ENCODE measurements around the gene ANKRD10. TPM values are rescaled to one million over a fixed set of nuclear protein-coding genes. Genes with fewer than 3 reads are reported as not detected.

ANKRD10 gene
- total RNA-seq, 4 donors from 2014 or later = 128 to 268 (median 235) TPM

DNA sequence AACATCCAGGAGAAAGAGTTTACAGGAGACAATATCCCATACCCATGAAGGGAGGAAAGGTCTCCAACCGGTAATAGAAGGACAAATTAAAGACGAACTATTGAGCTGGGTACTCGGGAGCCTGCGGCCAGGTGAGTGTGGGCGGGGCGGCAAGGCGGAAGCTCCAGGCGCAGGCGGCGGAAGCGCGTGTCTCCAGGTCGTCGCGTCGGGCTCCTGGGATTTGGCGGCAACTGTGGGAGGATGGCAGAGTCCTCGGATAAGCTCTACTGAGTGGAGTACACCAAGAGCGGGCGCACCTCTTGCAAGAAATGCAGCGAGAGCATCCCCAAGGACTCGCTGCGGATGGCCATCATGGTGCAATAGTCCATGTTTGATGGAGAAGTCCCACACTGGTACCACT lies 21.6 kb upstream of the ANKRD10 start:
- no peak for TF ChIP-seq POLR2A (IDR thresholded peaks at IDR 0.05)
- TF ChIP-seq, protein P1, sequence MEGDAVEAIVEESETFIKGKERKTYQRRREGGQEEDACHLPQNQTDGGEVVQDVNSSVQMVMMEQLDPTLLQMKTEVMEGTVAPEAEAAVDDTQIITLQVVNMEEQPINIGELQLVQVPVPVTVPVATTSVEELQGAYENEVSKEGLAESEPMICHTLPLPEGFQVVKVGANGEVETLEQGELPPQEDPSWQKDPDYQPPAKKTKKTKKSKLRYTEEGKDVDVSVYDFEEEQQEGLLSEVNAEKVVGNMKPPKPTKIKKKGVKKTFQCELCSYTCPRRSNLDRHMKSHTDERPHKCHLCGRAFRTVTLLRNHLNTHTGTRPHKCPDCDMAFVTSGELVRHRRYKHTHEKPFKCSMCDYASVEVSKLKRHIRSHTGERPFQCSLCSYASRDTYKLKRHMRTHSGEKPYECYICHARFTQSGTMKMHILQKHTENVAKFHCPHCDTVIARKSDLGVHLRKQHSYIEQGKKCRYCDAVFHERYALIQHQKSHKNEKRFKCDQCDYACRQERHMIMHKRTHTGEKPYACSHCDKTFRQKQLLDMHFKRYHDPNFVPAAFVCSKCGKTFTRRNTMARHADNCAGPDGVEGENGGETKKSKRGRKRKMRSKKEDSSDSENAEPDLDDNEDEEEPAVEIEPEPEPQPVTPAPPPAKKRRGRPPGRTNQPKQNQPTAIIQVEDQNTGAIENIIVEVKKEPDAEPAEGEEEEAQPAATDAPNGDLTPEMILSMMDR (IDR thresholded peaks at IDR 0.05) = no peak
- Histone ChIP-seq H3K27ac (no peak overlapping the region), H3K9me3 (peaks cover 0 to 15% of the 10 kb centered on the region in 2 donors), H3K36me3 (no peaks in the 10 kb centered on the region), H3K4me3 (no peak overlapping the region), H3K4me1 (no peaks in the 10 kb centered on the region), H3K27me3 (no peaks in the 10 kb centered on the region)
- DNase-seq = no peak
- intact Hi-C loops (cut with DNase I; ENCODE audit: low total_unique reads) = no loop called here

GRCh38 chr13:110932588-110932987 lies 17.7 kb upstream of the ANKRD10 start:
- Histone ChIP-seq H3K4me3 (no peak overlapping the region), H3K27me3 (no peaks in the 10 kb centered on the region), H3K4me1 (no peaks in the 10 kb centered on the region), H3K27ac (no peak overlapping the region), H3K9me3 (peaks cover 0 to 15% of the 10 kb centered on the region in 2 donors), H3K36me3 (no peaks in the 10 kb centered on the region)
- intact Hi-C loops (cut with DNase I; ENCODE audit: low total_unique reads) = no loop called here
- DNase-seq = no peak
- TF ChIP-seq POLR2A (IDR thresholded peaks at IDR 0.05) = no peak
- TF ChIP-seq, protein P1 (IDR thresholded peaks at IDR 0.05) = no peak

DNA sequence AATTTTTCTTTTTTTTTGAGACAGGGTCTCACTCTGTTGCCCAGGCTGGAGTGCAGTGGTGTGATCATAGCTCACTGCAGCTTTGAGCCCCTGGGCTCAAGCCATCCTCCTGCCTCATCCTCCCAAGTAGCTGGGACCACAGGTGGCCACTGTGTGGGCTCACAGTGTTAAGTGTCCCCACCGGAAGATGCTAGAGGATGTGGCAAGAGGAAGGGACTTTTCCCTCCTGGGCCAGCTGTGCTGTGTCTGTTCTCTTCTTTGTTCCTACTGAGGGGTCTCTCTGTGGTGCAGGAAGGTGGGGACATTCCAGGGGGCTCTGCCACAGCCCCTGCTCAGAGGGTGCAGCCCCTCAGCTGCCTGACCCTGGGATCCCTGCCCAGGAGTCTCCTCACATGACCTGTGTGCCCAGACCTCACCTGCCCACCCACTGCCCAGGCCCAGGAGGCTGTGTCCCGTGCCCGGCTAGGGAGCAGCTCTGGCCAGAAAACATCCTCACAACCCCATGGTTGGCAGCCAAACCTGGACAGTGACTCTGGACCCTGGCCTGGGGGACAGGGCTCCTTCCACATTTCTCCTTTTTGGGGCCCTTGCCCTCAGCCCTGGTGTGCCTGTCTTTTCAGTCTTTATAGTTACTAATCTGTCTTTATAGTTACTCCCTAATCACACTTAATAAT lies 14.4 kb upstream of the ANKRD10 start:
- no peak overlapping the region for H3K27ac ChIP-seq
- no peak for TF ChIP-seq POLR2A (IDR thresholded peaks at IDR 0.05)
- TF ChIP-seq, protein P1 (IDR thresholded peaks at IDR 0.05) = no peak
- no peaks in the 10 kb centered on the region for H3K36me3 ChIP-seq
- no peaks in the 10 kb centered on the region for H3K4me1 ChIP-seq
- DNase-seq = no peak
- no peak overlapping the region for H3K4me3 ChIP-seq
- H3K27me3 ChIP-seq = no peaks in the 10 kb centered on the region
- peaks cover 0 to 15% of the 10 kb centered on the region in 2 donors for H3K9me3 ChIP-seq
- intact Hi-C loops (cut with DNase I; ENCODE audit: low total_unique reads) = no loop called here

DNA sequence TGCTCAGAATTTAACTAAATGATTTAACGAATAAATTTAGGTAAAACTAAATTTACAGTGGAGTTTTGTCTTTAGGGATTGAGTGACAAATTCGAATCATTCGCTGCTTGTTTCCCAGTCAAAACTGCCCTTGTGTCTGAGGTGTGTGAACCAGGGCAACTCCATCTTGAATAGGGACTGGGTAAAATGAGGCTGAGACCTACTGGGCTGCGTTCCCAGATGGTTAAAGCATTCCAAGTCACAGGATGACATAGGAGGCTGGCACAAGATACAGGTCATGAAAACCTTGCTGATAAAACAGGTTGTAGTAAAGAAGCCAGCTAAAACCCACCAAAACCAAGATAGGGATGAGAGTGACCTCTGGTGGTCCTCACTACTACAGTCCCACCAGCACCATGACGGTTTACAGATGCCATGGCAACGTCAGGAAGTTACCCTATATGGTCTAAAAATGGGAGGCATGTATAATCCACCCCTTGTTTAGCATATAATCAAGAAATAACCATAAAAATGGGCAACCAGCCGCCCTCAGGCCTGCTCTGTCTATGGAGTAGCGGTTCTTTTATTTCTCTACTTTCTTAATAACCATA lies 10.2 kb upstream of the ANKRD10 start:
- DNase-seq = peak in 1 of 2 donors; percentile 39
- H3K27ac ChIP-seq = no peak overlapping the region
- intact Hi-C loops (cut with DNase I; ENCODE audit: low total_unique reads) = no loop called here
- H3K36me3 ChIP-seq = no peaks in the 10 kb centered on the region
- no peaks in the 10 kb centered on the region for H3K9me3 ChIP-seq
- no peaks in the 10 kb centered on the region for H3K27me3 ChIP-seq
- no peaks in the 10 kb centered on the region for H3K4me1 ChIP-seq
- no peak for TF ChIP-seq POLR2A (IDR thresholded peaks at IDR 0.05)
- TF ChIP-seq, protein P1 (IDR thresholded peaks at IDR 0.05) = peak in 3 of 4 experiments; percentile 29 to 55 (median 32)
- no peak overlapping the region for H3K4me3 ChIP-seq

DNA sequence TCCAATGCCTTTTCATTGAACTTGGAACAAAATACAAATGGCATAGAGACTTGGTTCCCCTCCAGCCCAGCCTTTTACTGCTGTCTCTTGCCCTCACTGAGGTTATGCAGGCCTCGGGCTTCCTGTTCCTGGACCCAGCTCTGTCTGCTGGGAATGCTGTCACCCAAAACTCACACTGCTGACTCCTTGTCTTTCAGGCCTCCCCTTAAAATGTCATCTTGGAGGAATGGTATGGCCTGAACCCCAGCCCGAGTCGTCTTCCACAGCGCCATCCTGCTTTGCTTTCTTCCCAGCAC lies 9.7 kb upstream of the ANKRD10 start:
- TF ChIP-seq, protein P1 (IDR thresholded peaks at IDR 0.05) = no peak
- no peak for TF ChIP-seq POLR2A (IDR thresholded peaks at IDR 0.05)
- Histone ChIP-seq H3K36me3 (no peaks in the 10 kb centered on the region), H3K27me3 (no peaks in the 10 kb centered on the region), H3K9me3 (no peaks in the 10 kb centered on the region), H3K4me1 (no peaks in the 10 kb centered on the region), H3K27ac (no peak overlapping the region), H3K4me3 (no peak overlapping the region)
- intact Hi-C loops (cut with DNase I; ENCODE audit: low total_unique reads) = no loop called here
- DNase-seq = no peak
